ELF-1 (cell line): ENCODE results near the gene KIZ.
"Not testable (repeated sequence)": the region's sequence is repeated elsewhere in the genome, so short reads cannot be mapped to it uniquely, and the experiment has no call there.

Experiments used
- DNase-seq: peaks from one replicate; pipeline ENCODE4 v3.0.0-alpha.2; 2016; ENCODE audit warnings: low read depth, low spot score

The KIZ gene

DNA sequence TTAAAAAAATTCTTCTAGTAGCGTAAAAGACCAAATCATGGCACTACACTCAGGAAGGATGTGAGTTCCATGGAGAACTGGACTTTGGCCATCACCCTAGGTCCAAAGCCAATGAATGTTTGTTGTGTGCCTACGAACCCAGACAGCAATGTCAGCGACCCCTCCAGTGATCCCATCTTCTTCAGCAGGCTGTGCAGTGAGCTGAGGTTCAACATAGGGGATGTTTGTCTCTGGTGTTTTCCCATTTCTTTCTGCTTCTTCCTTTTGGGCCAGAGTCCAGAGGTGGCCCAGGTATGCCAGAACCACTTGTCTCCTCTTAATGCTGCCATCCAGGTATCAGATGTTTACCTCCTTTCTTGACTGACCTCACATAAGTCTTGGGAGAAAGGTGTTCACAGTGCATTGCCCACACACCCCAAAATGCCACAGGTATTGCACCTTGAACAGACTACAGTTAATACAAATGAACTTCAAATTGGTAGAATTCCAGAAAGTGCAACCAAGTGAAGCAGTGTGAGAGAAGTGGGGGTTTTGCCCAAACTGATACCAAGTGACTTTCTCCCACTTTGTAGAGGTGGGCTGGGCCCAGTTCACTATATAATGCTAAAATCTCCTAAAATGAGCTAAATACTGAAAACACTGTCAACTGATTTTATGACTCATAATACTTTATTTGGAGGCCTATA, 14.1 kb downstream of the KIZ start:
- no peak for DNase-seq

DNA sequence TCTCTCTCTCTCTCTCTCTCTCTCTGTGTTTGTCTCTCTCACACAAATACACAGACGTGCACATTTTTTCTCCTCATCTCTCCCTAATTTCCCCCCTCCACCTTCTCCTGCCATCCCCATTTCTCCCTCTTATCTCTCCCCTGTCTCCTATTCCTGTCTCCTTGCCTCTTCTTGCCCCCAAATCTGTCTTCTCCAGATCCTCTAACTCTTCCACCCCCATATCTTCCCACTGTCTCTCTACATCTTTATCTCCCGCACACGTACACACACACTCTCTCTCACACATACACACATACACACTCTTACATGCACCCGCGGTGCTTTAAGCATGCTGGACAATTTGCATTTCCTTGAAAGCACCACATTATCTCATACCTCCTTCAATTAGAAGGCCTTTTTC, 15.9 kb downstream of the KIZ start:
- no peak for DNase-seq

DNA sequence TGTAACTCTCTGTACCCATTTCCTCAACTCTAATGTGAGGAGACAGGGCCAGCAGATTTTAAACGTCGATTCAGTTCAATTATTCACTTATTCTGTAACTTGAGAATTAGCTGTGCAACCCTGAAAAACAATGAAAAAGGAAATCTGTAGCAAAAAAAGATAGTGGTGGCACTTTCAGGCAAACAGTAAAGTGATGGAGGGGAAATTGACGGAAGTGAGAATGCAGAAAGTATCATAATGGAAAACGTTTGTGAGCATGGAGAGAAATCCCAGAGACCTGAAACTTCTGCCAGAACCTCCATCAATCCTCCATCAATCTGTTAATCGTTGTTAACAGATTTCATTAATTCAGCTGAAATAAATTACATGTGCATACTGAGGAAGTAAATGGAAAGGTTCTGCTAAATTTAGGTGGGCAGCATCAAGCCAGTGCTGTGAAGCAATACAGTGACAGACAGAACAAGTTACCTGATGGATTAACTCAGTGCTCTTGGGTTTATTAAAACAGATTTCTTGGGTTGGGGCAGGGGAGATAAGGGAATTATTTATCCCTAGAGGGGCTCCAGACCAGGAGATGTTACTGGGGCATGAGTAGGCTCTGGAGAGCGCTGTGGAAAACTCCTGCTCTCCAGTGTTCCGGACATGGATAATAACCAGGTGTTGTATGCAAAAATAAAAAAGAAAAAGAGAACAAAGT, 17.5 kb downstream of the KIZ start:
- DNase-seq: no peak

DNA sequence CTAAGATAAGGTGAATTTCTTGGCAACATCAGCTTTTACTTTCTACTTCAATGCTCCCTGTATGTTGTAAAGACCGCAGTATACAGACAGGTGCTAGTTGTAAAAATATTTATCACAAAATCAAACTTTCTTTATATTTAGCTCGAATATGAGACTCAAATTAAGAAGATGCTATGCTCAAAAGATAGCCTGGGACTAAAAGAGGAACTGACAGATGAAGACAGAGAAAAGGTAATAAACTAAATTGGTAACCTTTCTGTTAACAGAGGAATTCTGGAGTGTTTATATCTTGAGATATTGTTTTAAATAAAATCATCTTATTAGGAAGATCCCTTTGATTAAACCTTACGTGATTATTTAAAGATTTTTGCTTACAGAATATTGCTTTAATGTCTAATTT, 19.5 kb downstream of the KIZ start:
- no peak for DNase-seq

DNA sequence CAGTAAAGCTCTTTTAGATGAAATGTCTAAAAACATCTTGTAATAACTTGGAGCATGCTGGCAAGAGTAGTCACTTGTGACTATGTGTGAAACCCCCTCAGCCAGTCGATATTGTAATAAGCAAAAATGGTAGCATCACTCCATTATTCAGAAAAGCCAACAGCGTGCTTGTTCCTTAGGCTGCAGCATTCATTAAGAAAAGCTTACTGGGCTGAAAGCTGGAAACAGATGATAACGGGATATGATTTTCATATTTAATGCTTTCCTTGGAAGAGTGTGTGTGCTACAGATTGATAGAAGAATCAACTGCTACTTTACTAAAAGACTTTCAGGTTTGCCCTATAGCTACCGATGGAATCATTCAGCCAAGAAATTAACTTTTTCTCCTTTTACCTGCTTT, 20.3 kb downstream of the KIZ start:
- no peak for DNase-seq

DNA sequence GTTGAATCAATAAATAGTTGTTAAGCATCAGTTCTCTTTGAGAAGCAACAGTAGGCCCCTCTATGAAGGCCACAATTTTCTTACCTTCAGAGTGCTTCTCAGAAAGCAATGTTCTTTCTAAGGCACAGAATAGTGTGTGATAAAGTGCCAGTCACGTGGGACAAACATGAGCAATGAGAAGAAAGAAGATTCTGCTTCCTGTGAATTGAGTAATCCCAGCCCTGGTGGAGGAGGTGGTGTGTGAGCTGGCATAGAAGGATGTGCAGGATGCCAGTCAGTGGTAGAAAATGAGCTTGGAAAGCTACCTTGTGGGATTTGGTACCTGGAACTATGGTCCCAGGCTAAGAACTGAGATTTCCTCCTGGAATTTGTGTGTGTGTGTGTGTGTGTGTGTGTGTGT, 21.7 kb downstream of the KIZ start:
- DNase-seq: no peak

DNA sequence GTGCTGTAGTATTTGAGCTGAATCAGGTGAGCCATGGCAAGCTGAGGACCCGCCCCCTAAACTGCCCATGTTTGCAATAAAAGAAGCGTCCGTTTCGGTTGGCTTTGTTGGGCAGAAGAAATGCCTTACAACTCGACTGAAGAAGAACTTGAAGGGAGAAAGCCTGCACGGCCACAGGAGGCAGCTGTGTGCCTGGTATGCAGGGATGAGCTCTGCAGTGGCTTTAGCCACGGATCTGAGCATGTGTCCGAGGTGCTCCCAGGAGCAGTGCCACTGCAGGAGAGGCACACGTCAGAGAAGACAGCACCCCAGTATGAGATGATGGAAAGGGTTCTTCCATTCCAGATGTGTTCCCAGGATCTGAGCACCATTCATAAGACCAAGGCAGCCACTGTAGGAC, 23.5 kb downstream of the KIZ start:
- no peak for DNase-seq

DNA sequence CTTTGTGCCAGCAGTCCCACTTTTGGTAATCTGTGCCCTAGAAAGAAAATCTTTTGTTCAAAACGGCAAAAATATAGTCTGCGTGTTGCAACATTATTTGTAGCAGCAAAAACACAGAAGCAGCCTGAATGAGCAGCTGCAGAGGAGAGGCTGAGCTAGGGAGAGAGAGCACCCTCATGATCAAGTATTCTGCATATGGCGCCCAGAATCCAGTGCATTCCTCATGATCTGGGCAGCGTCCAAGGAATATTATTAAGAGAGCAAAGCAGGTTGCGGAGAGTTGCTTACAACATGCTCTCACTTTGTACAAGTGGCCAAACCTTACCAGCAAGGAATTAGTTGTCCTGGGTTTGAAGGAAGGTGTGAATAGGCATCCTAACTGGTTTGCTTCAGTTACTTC, 25.9 kb downstream of the KIZ start:
- no peak for DNase-seq

DNA sequence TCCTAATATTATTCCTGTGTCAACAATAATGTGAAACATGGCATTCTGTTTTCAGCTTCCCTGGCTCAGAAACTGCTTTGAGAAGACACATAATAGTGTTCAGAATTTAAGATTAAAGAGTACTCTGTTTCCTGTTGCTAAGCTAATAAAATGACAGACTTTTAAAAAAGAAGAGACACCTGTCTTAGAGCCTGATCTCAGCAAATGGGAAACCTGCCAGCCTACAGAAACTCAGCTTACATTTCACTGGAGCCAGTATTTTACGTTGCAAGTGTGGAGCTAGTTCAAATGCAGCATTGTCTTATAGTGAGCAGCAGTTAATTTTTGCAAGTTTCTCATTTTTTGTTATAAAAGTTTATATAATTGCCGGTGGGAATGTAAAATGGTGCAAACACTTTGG, 28.8 kb downstream of the KIZ start:
- DNase-seq: no peak

DNA sequence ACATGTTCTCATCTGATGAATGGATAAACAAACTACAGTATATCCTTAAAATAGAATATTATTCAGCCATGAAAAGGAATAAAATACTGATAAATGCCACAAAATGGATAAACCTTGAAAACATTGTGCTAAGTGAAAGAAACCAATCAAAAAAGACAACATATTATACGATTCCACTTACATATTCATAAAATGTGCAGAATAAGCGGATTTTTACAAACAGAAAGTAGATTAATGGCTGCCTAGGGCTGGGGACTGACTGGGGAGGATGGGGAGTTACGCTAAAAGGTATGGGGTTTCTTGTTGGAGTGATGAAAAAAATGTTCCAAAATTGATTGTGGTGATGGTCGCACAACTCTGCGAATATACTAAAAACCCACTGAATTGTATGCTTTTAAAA, 29.4 kb downstream of the KIZ start:
- DNase-seq: no peak

DNA sequence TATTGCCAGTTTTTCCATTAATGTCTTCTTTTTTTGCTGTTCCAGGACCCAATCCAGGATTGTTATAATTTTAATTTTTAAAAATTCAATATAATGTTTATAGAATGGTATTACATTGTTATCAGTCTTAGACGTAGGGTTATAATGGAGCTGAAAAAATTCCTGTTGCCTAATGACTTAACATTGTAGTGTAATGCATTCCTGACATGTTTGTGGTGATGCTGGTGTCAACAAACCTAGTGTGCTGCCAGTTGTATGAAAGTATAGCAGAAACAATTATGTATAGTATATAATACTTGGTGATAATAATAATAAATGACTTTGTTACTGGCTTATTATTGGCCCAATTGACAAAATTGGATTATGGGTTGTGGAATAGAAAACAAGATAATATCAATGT, 30.4 kb downstream of the KIZ start:
- DNase-seq: no peak

DNA sequence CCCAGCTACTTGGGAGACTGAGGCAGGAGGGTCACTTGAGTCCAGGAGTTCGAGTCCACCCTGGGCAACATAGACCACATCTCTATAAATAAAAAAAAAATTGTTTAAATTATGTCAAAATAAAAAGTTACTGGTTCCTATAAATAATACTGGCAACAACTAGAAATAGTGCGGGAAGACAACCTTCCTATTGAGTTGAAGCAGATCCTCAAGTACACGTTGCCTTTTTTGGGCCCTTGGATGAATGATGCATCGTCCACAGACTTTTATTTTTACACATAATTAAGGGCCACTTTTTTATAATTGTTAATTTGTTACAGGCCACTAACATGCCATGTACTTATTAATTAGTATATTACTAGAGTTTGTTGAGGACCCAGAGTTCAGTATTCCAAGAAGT, 31.1 kb downstream of the KIZ start:
- DNase-seq: no peak

DNA sequence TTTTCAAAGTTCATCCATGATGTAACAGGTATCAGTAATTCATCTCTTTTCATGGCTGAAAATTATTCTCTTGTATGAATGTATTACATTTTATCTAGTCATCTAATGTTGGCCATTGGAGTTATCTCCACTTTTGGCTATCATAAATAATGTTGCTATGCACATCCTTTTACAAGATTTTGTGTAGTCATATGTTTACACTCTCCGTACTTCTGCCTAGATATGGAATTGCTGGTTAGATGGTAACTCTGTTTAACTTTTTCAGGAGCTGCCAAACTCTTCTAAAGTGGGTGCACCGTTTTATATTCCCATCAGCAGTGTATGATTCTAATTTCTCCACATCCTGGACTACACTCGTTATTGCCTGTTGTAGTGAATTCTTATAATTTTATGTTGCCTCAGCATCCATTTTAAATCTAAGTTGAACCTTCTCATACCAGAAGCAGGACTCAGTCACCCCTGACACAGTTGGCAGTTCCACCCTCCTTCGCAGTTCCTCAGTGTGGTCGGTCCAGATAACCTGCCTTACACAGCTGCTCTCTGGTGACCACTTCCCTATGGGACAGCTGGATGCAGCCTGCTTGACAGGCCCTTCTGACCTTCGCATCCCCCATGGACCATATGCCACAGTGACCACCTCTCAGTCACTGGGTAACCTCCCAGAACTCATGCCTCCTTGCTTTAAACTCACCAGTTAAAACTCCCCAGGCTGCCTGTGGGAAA, 33.9 kb downstream of the KIZ start:
- no peak for DNase-seq

DNA sequence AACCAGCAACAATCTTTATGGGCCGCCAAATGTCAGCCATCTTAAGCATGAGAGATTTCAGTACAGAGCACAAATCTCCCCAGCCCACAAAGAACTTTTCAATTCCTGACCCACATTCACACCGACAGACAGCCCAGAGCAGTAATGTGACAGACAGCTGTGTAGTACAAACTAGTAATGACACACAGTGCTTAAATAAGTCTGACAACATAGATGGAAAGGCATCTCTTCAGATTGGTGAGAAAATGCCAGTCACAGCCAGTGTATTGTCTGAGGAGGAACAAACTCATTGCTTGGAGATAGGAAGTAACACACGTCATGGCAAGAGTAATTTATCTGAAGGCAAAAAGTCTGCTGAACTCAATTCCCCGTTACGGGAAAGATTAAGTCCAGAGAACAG, 36.0 kb downstream of the KIZ start:
- DNase-seq: no peak

DNA sequence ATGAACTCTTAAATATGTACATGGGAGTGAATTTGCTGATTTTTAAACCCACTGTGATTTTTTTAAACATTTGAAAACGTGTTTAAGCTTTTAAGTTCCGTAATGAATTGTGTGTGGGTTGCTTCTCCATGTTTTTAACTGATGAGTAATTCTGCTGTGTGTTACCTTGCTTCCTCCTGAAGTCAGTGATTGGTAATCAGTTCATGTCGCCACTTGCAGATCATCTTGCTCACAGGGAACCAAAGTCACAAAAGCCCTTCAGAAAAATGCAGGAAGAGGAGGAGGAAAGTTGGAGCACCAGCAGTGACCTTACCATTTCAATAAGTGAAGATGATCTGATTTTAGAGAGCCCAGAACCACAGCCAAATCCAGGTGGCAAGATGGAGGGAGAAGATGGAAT, 36.7 kb downstream of the KIZ start:
- DNase-seq: no peak

DNA sequence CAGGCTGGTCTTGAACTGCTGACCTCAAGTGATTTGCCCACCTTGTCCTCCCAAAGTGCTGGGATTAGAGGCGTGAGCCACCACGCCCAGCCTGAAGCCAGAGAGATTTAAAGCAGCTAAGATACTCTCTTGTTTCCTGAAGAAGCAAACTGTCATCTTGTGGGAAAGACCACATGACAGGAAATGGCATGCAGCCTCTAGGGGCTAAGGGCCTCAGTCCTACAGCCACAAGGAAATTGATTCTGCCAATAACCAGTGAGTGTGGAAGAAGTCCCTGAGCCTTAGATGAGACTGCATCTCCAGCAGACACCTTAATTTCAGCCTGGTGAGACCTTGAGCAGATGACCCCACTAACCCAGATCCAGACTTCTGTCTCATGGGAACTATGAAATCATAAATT, 40.9 kb downstream of the KIZ start:
- no peak for DNase-seq

DNA sequence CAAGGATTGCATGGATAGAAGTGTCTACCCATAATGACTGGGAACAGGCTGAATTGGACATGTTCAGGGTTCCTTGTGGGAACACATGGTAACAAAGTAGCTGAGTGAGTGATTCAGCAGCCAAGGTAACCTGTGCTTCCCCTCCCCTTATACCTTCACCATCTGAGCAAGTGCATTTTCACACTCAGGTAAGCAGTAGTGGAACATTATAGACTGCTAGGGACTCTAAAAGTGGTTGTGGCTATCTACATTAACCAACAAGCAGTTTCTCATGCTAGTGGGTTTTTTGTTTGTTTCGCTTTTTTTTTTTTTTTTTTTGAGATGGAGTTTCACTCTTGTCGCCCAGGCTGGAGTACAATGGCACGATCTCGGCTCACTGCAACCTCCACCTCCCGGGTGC, 41.4 kb downstream of the KIZ start:
- no peak for DNase-seq

DNA sequence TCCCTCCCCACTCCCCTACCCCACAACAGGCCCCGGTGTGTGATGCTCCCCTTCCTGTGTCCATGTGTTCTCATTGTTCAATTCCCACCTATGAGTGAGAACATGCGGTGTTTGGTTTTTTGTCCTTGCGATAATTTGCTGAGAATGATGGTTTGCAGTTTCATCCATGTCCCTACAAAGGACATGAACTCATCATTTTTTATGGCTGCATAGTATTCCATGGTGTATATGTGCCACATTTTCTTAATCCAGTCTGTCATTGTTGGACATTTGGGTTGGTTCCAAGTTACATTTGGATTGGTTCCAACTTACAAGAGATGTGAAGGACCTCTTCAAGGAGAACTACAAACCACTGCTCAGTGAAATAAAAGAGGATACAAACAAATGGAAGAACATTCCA, 42.2 kb downstream of the KIZ start:
- DNase-seq: not testable (repeated sequence)

DNA sequence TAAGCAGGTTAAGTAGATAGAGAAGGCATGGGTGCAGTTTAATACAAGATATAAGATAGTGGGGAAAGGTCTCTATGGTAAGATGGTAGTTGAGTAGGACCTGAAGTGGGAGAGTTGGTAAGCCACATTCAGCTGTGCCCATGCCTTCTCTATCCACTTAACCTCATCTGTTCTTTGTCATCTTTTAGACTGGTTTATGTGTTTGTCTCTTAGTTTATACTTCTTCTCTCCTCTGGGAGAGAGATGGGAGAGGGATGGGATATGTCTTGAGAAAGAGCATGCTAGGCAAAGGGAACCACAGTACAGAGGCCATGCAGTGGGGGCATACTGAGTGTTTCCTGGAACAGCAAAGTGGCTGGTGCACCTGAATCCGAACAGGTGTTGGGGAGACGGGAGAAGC, 46.7 kb downstream of the KIZ start:
- DNase-seq: no peak

DNA sequence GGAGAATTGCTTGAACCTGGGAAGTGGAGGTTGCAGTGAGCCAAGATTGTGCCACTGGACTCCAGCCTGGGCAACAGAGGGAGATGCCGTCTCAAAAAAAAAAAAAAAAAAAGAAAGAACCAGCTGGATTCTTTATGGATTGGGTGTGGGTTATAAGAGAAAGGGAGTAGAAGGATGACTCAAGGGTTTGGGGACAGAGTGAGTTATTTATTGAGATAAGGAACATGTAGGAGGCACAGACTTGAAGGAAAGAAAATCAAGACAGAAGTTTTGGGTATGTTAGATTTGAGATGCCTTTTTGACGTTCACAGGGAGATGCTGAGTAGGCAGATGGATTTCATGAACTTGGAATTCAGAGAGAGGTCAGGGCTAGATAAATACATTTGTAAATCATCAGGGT, 47.6 kb downstream of the KIZ start:
- no peak for DNase-seq

DNA sequence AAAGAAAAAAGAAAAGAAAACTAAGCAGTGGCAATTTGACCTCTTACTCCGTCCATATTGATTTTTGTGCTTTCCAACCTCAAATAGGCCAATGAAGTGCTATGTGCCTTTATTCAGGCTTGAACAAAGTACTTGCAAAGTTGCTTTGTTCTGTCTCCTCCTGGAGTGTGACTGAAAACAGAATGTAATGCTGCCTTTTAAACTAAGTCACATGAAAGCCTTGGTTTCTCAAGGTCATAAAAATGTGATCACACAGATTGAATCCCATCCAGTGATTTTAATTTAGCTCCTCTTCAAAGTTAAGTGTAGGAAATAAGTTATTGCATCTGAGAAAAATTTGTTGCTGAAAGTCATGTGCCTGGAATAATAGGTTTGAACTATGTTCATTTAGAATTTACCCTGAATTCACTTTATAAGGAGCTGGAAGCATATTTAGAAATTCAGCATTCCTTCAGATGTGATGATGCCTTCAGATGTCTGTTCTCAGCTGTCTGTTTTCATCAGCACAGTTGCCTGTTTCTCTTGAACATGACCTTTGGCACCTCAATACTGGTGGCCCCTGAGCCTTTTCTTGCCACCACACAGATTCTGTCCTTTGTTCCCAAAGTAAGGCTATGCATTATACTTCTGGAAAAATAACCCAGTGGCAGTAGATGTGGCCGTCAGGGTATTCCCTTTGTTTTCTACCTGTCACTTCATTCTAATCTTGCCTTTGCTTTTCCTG, 48.8 kb downstream of the KIZ start:
- DNase-seq: no peak

DNA sequence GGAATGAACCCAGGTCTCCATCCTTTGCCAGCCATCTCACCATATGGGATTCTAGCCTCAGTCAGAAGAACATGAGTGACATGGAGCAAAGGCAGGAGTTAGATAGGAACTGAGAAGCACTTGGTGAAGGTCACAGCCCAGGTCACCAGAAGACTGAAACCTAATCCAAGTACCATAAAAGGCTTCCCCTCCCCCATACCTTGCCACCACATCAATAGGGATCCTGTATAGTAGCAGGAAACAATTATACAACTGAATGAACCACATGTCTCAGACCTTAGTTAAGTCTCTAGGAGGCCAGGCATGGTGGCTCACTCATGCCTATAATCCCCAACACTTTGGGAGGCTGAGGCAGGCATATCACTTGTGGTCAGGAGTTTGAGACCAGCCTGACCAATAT, 49.6 kb downstream of the KIZ start:
- DNase-seq: no peak
